Measurements from ENCODE around the gene NDUFC2. TPM values are rescaled to one million over a fixed set of nuclear protein-coding genes. Genes with fewer than 3 reads are reported as not detected.

NDUFC2 gene
- total RNA-seq, 1 donor from 2014 or later, result 203 TPM

GRCh38 chr11:78037825-78038620 is 41.6 kb downstream of the NDUFC2 start:
- Mint-ChIP-seq H3K4me1 (ENCODE audit: unreplicated experiment) (peaks cover 7% of the 10 kb centered on the region), H3K27ac (ENCODE audit: unreplicated experiment) (no peak overlapping the region), H3K4me3 (ENCODE audit: unreplicated experiment) (no peak overlapping the region), H3K27me3 (ENCODE audit: unreplicated experiment) (peaks cover 7% of the 10 kb centered on the region), H3K36me3 (ENCODE audit: low read depth, unreplicated experiment) (no peaks in the 10 kb centered on the region), H3K9me3 (ENCODE audit: unreplicated experiment) (no peaks in the 10 kb centered on the region)
- no peak for TF ChIP-seq CTCF (IDR thresholded peaks at IDR 0.05; ENCODE audit: unreplicated experiment)
- no peak for DNase-seq (ENCODE audit: low spot score)

- DNase-seq (ENCODE audit: low spot score), result no peak
- Mint-ChIP-seq H3K4me3 (ENCODE audit: unreplicated experiment) (no peak overlapping the region), H3K27ac (ENCODE audit: unreplicated experiment) (no peak overlapping the region), H3K9me3 (ENCODE audit: unreplicated experiment) (no peaks in the 10 kb centered on the region), H3K4me1 (ENCODE audit: unreplicated experiment) (peaks cover 7% of the 10 kb centered on the region), H3K27me3 (ENCODE audit: unreplicated experiment) (peaks cover 7% of the 10 kb centered on the region), H3K36me3 (ENCODE audit: low read depth, unreplicated experiment) (no peaks in the 10 kb centered on the region)
- no peak for TF ChIP-seq CTCF (IDR thresholded peaks at IDR 0.05; ENCODE audit: unreplicated experiment)
Measured at GRCh38 chr11:78037056-78037455, 42.6 kb downstream of the NDUFC2 start.

GRCh38 chr11:78036313-78036712 is 43.3 kb downstream of the NDUFC2 start:
- peaks cover 7% of the 10 kb centered on the region for H3K4me1 Mint-ChIP-seq (ENCODE audit: unreplicated experiment)
- DNase-seq (ENCODE audit: low spot score), result no peak
- no peak for TF ChIP-seq CTCF (IDR thresholded peaks at IDR 0.05; ENCODE audit: unreplicated experiment)
- H3K27ac Mint-ChIP-seq (ENCODE audit: unreplicated experiment), result no peak overlapping the region
- peaks cover 6% of the 10 kb centered on the region for H3K27me3 Mint-ChIP-seq (ENCODE audit: unreplicated experiment)
- H3K4me3 Mint-ChIP-seq (ENCODE audit: unreplicated experiment), result no peak overlapping the region
- H3K36me3 Mint-ChIP-seq (ENCODE audit: low read depth, unreplicated experiment), result no peaks in the 10 kb centered on the region
- H3K9me3 Mint-ChIP-seq (ENCODE audit: unreplicated experiment), result no peaks in the 10 kb centered on the region

GRCh38 chr11:78034623-78035022 is 45.0 kb downstream of the NDUFC2 start:
- no peak for TF ChIP-seq CTCF (IDR thresholded peaks at IDR 0.05; ENCODE audit: unreplicated experiment)
- Mint-ChIP-seq H3K36me3 (ENCODE audit: low read depth, unreplicated experiment) (no peaks in the 10 kb centered on the region), H3K9me3 (ENCODE audit: unreplicated experiment) (no peaks in the 10 kb centered on the region), H3K27ac (ENCODE audit: unreplicated experiment) (no peak overlapping the region), H3K27me3 (ENCODE audit: unreplicated experiment) (peaks cover 4% of the 10 kb centered on the region), H3K4me3 (ENCODE audit: unreplicated experiment) (no peak overlapping the region), H3K4me1 (ENCODE audit: unreplicated experiment) (peaks cover 9% of the 10 kb centered on the region)
- no peak for DNase-seq (ENCODE audit: low spot score)

- no peaks in the 10 kb centered on the region for H3K9me3 Mint-ChIP-seq (ENCODE audit: unreplicated experiment)
- H3K36me3 Mint-ChIP-seq (ENCODE audit: low read depth, unreplicated experiment), result no peaks in the 10 kb centered on the region
- no peak overlapping the region for H3K4me3 Mint-ChIP-seq (ENCODE audit: unreplicated experiment)
- no peak for DNase-seq (ENCODE audit: low spot score)
- no peak for TF ChIP-seq CTCF (IDR thresholded peaks at IDR 0.05; ENCODE audit: unreplicated experiment)
- H3K27ac Mint-ChIP-seq (ENCODE audit: unreplicated experiment), result no peak overlapping the region
- H3K4me1 Mint-ChIP-seq (ENCODE audit: unreplicated experiment), result peaks cover 9% of the 10 kb centered on the region
- H3K27me3 Mint-ChIP-seq (ENCODE audit: unreplicated experiment), result peaks cover 4% of the 10 kb centered on the region
Measured at GRCh38 chr11:78033040-78033439, 46.6 kb downstream of the NDUFC2 start.
